IMR-90 (cell line): ENCODE measurements around the gene FBN3. TPM values are rescaled to one million over a fixed set of nuclear protein-coding genes. Genes with fewer than 3 reads are reported as not detected.

Source experiments
- ATAC-seq: fragments of 200-7000 bp; cut with Tn5 transposase; 2 replicates; pipeline ENCODE4 v1.9.1; 2020; ENCODE audit warnings: low read depth, mild to moderate bottlenecking, moderate library complexity
- BruUV-seq: library from RNA; stranded (reverse); fragments of 400-500 nt; replicated peaks from 2 replicates; lab custom pipeline; 2021; lab: Mats Ljungman, UMichigan
- CTCF ChIA-PET: fragments of 300-600 bp; formaldehyde crosslinking; extraction: SDS; loops from one replicate; lab custom pipeline; 2021; ENCODE audit warnings: antibody characterized with exemption; lab: Yijun Ruan, JAX
- POLR2A ChIA-PET: fragments of 300-600 bp; sonication (Branson Sonifier 250); formaldehyde crosslinking; loops from one replicate; lab custom pipeline; 2022; ENCODE audit warnings: antibody characterized with exemption; ENCODE audit not compliant: unreplicated experiment; lab: Charles Lee
- DNase-seq: peaks from one replicate; pipeline ENCODE4 v3.0.0; 2013
- H2AFZ ChIP-seq: replicated peaks from 2 replicates; pipeline ENCODE3; 2013; ENCODE audit warnings: low read length, mild to moderate bottlenecking; ENCODE audit not compliant: poor library complexity
- H2AK5ac ChIP-seq: 2 replicates; pipeline ENCODE4 v1.6.1; 2013; ENCODE audit warnings: low read depth, low read length, inconsistent platforms
- H2AK9ac ChIP-seq: replicated peaks from 2 replicates; pipeline ENCODE3; 2013; ENCODE audit warnings: mild to moderate bottlenecking, low read depth, low read length, moderate library complexity; ENCODE audit not compliant: poor library complexity
- H2BK120ac ChIP-seq: 2 replicates; pipeline ENCODE4 v1.6.1; 2013; ENCODE audit warnings: low read depth, low read length, inconsistent platforms
- H2BK15ac ChIP-seq: 3 replicates; pipeline ENCODE4 v1.6.1; 2013; ENCODE audit warnings: low read depth, low read length, inconsistent platforms
- H2BK20ac ChIP-seq: 2 replicates; pipeline ENCODE4 v1.6.1; 2013; ENCODE audit warnings: low read depth, mild to moderate bottlenecking, inconsistent platforms, low read length, moderate library complexity
- H2BK5ac ChIP-seq: 2 replicates; pipeline ENCODE4 v1.6.1; 2013; ENCODE audit warnings: mild to moderate bottlenecking, low read depth, low read length, inconsistent platforms; ENCODE audit not compliant: poor library complexity, severe bottlenecking
- H3K14ac ChIP-seq: replicated peaks from 2 replicates; pipeline ENCODE4 v1.6.1; 2013; ENCODE audit warnings: low read depth, low read length, inconsistent platforms
- H3K18ac ChIP-seq: 2 replicates; pipeline ENCODE4 v1.6.1; 2013; ENCODE audit warnings: low read depth, low read length, control low read depth
- H3K23ac ChIP-seq: 2 replicates; pipeline ENCODE4 v1.6.1; 2013; ENCODE audit warnings: low read depth, low read length, inconsistent platforms
- H3K27ac ChIP-seq: 2 replicates; pipeline ENCODE4 v1.5.1; 2013; ENCODE audit warnings: mild to moderate bottlenecking, control low read depth, low read length; ENCODE audit not compliant: insufficient read depth
- H3K27me3 ChIP-seq: 2 replicates; pipeline ENCODE4 v1.6.1; 2013; ENCODE audit warnings: low read length; ENCODE audit not compliant: control insufficient read depth, insufficient read depth
- H3K36me3 ChIP-seq: 2 replicates; pipeline ENCODE4 v1.6.1; 2013; ENCODE audit warnings: low read length, mixed read lengths; ENCODE audit not compliant: control insufficient read depth, insufficient read depth
- H3K4ac ChIP-seq: 2 replicates; pipeline ENCODE4 v1.6.1; 2013; ENCODE audit warnings: low read depth, low read length, inconsistent platforms
- H3K4me1 ChIP-seq: 2 replicates; pipeline ENCODE4 v1.6.1; 2013; ENCODE audit warnings: low read length, mixed read lengths; ENCODE audit not compliant: control insufficient read depth, insufficient read depth
- H3K4me2 ChIP-seq: 2 replicates; pipeline ENCODE4 v1.6.1; 2013; ENCODE audit warnings: low read depth, mild to moderate bottlenecking, control low read depth, low read length, moderate library complexity
- H3K4me3 ChIP-seq: 2 replicates; pipeline ENCODE4 v1.5.1; 2013; ENCODE audit warnings: low read depth, mild to moderate bottlenecking, control low read depth, low read length, moderate library complexity; ENCODE audit not compliant: insufficient read depth
- H3K56ac ChIP-seq: 2 replicates; pipeline ENCODE4 v1.6.1; 2013; ENCODE audit warnings: low read length, inconsistent platforms; ENCODE audit not compliant: insufficient read depth; ENCODE audit errors: extremely low read depth
- H3K79me1 ChIP-seq, 2 experiments: 2 replicates each; pipeline ENCODE4 v1.6.1; 2013; ENCODE audit warnings: low read length in 2 of 2, inconsistent platforms in 1 of 2, low read depth in 1 of 2
- H3K9ac ChIP-seq: 2 replicates; pipeline ENCODE4 v1.6.1; 2013; ENCODE audit warnings: low read depth, low read length, control low read depth
- H3K9me1 ChIP-seq: 2 replicates; pipeline ENCODE4 v1.6.1; 2013; ENCODE audit warnings: low read length, inconsistent platforms; ENCODE audit not compliant: insufficient read depth
- H3K9me3 ChIP-seq: 2 replicates; pipeline ENCODE4 v1.6.1; 2013; ENCODE audit warnings: low read length; ENCODE audit not compliant: control insufficient read depth, insufficient read depth
- H4K20me1 ChIP-seq: 2 replicates; pipeline ENCODE4 v1.6.1; 2013; ENCODE audit warnings: low read length, inconsistent platforms; ENCODE audit not compliant: insufficient read depth
- H4K5ac ChIP-seq: 2 replicates; pipeline ENCODE4 v1.6.1; 2013; ENCODE audit warnings: mild to moderate bottlenecking, low read depth, low read length, control low read depth
- H4K8ac ChIP-seq, 2 experiments: 2 replicates each; pipeline ENCODE4 v1.6.1; 2013; ENCODE audit warnings: low read depth in 2 of 2, low read length in 2 of 2, control low read depth in 1 of 2, inconsistent platforms in 1 of 2
- H4K91ac ChIP-seq: 2 replicates; pipeline ENCODE4 v1.6.1; 2013; ENCODE audit warnings: low read depth, low read length, inconsistent platforms; ENCODE audit not compliant: insufficient read depth
- POLR2A ChIP-seq: IDR thresholded peaks from 2 replicates; pipeline ENCODE4 v1.6.1; 2012; ENCODE audit warnings: mild to moderate bottlenecking, low read depth, low read length
- WGBS, 2 experiments: methylation state at CpG; one replicate each; pipeline versions ENCODE4 v1.1.5 to v1.1.7; 2013; ENCODE audit warnings: missing lambda C conversion rate in 2 of 2; ENCODE audit not compliant: insufficient read length in 1 of 2; ENCODE audit errors: extremely low coverage in 2 of 2; 5-methylcytosine and 5-hydroxymethylcytosine counted together
- dilution Hi-C: fragments of 300-500 bp; cut with HindIII; formaldehyde crosslinking; loops from one replicate; pipeline ENCODE4 v1.14.3; 2018; ENCODE audit warnings: low sequenced_read_pairs; ENCODE audit not compliant: unreplicated experiment
- in situ Hi-C: fragments of 300-500 bp; cut with MboI; formaldehyde crosslinking; loops from 3 replicates; pipeline ENCODE4 v1.14.3; 2019; ENCODE audit warnings: low sequenced_read_pairs, inconsistent platforms, mixed read lengths
- intact Hi-C: fragments of 100-400 bp; cut with micrococcal nuclease; formaldehyde crosslinking; loops from 2 replicates; pipeline ENCODE4 v1.10.0; 2022
- polyA plus RNA-seq, 3 experiments: library from polyadenylated mRNA; depleted of rRNA; stranded (reverse); fragments of >200 nt; gene quantifications; 2 replicates each; pipeline ENCODE4 v1.2.3, GENCODE V29; 2012; ENCODE audit warnings: low replicate concordance in 1 of 3
- total RNA-seq: library from RNA; depleted of rRNA; stranded (reverse); fragments of >200 nt; gene quantifications from 2 replicates; pipeline ENCODE4 v1.2.3, GENCODE V29; 2012

FBN3 gene
- total and polyA plus RNA-seq, 2 of the 4 experiments (the other 2 are of a cell fraction), result not detected

GRCh38 chr19:8174706-8175105 is 25.3 kb upstream of the FBN3 start:
- BruUV-seq, result no TSS peak
- no peaks in the 10 kb centered on the region for H3K4me1 ChIP-seq
- H3K14ac ChIP-seq, result no peak overlapping the region
- no peak overlapping the region for H3K18ac ChIP-seq
- no peak overlapping the region for H2BK120ac ChIP-seq
- H3K79me1 ChIP-seq, result no peaks in the 10 kb centered on the region
- no peak overlapping the region for H4K8ac ChIP-seq
- no peak overlapping the region for H3K4me3 ChIP-seq
- peak; percentile 31 for DNase-seq
- POLR2A ChIA-PET, result no interaction called here
- intact Hi-C loops (no loop called here), dilution Hi-C loops (no loop called here), in situ Hi-C loops (no loop called here)
- H2AK9ac ChIP-seq, result no peak overlapping the region
- no peak overlapping the region for H2BK15ac ChIP-seq
- no peak overlapping the region for H3K9ac ChIP-seq
- no peaks in the 10 kb centered on the region for H3K36me3 ChIP-seq
- no peak for TF ChIP-seq POLR2A
- H2BK5ac ChIP-seq, result no peak overlapping the region
- 88% methylated on average over 4 of the region's 9 CpGs; no CpG with 5 or more reads in 1 of the 2 experiments for WGBS, 2 experiments
- H3K23ac ChIP-seq, result no peak overlapping the region
- H2AFZ ChIP-seq, result no peak overlapping the region
- no peak overlapping the region for H4K5ac ChIP-seq
- no peak overlapping the region for H4K91ac ChIP-seq
- H3K9me3 ChIP-seq, result no peaks in the 10 kb centered on the region
- ATAC-seq, result no peak
- H4K20me1 ChIP-seq, result no peaks in the 10 kb centered on the region
- H3K27me3 ChIP-seq, result peaks cover 2% of the 10 kb centered on the region
- H3K9me1 ChIP-seq, result no peaks in the 10 kb centered on the region
- no peak overlapping the region for H3K4ac ChIP-seq
- CTCF ChIA-PET, result no interaction called here
- H3K27ac ChIP-seq, result no peak overlapping the region
- no peak overlapping the region for H3K4me2 ChIP-seq
- no peak overlapping the region for H2BK20ac ChIP-seq
- H2AK5ac ChIP-seq, result no peak overlapping the region
- no peak overlapping the region for H3K56ac ChIP-seq
